GM19240 (cell line): Measurements from ENCODE around the gene KRTAP10-4.

Experiments used
- DNase-seq: peaks from one replicate; pipeline ENCODE4 v3.0.0; 2011; ENCODE audit warnings: low spot score; ENCODE audit not compliant: insufficient read length

KRTAP10-4 gene

GRCh38 chr21:44615911-44616590 lies 42.5 kb downstream of the KRTAP10-4 start:
- DNase-seq, result no peak

GRCh38 chr21:44616591-44616926 lies 43.0 kb downstream of the KRTAP10-4 start:
- DNase-seq, result no peak

GRCh38 chr21:44617071-44617501 lies 43.6 kb downstream of the KRTAP10-4 start:
- no peak for DNase-seq

- DNase-seq, result no peak
These were observed 45.0 kb downstream of the KRTAP10-4 start for GRCh38 chr21:44618504-44618903.

- DNase-seq, result no peak
These were observed 45.4 kb downstream of the KRTAP10-4 start for GRCh38 chr21:44618909-44619308.

- DNase-seq, result no peak
These were observed 46.4 kb downstream of the KRTAP10-4 start for GRCh38 chr21:44619886-44620285.

- no peak for DNase-seq
These were observed 50.0 kb downstream of the KRTAP10-4 start for GRCh38 chr21:44623575-44623974.
